Nephron (organoid): ENCODE measurements around the gene RWDD2A.

ENCODE experiments used
- H3K27ac Mint-ChIP-seq, 3 experiments: 2 replicates each; pipeline ENCODE4 v1.8.0; 2020; ENCODE audit warnings: mixed read lengths in 3 of 3, mild to moderate bottlenecking in 2 of 3, moderate library complexity in 1 of 3
- H3K27me3 Mint-ChIP-seq: 2 replicates; pipeline ENCODE4 v1.8.0; 2021; ENCODE audit warnings: low read depth, mild to moderate bottlenecking, moderate library complexity, mixed read lengths
- H3K36me3 Mint-ChIP-seq: 2 replicates; pipeline ENCODE4 v1.8.0; 2020; ENCODE audit warnings: low read depth, mixed read lengths
- H3K4me1 Mint-ChIP-seq: 2 replicates; pipeline ENCODE4 v1.8.0; 2020; ENCODE audit warnings: mixed read lengths
- H3K4me3 Mint-ChIP-seq, 3 experiments: 2 replicates each; pipeline ENCODE4 v1.8.0; 2020; ENCODE audit warnings: mild to moderate bottlenecking in 3 of 3, mixed read lengths in 3 of 3, moderate library complexity in 2 of 3
- H3K9me3 Mint-ChIP-seq: 2 replicates; pipeline ENCODE4 v1.8.0; 2020; ENCODE audit warnings: mixed read lengths
- TF ChIP-seq, protein P1 (sequence below), 3 experiments: fragments of 200-600 bp; sonication (generic); IDR thresholded peaks; one replicate each; pipeline ENCODE4 v1.5.0; 2021; ENCODE audit warnings: antibody characterized with exemption in 3 of 3; ENCODE audit not compliant: unreplicated experiment in 3 of 3

Gene RWDD2A

DNA sequence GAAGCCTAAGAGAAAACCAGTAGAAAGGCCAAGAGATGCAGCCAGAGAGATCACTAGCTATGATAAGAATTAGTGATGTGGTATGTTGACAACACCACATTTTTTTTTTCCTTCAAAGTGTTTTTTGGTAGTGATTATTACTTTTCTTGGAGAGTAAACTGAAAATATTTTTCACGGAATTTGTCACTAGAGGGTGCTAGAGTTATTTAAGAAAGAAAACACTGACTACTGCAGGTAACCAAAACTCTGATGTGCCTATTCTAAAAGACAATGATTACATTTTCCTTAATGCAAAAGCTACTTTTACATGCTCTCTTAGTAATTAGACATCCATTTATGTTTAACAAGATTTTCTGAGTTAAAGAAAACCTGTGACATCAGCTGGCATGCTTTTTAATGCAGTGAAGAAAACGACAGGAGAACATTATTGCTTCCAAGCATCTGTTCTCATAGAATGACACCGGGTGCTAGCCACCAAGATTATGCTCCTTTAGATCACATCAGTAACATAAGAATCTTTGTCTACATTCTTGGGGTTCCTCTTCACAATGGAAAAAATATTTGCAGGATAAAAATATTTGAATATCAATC lies 28.8 kb downstream of the RWDD2A start:
- Mint-ChIP-seq H3K27ac (no peak overlapping the region), H3K9me3 (no peaks in the 10 kb centered on the region), H3K36me3 (no peaks in the 10 kb centered on the region), H3K4me1 (peaks cover 9% of the 10 kb centered on the region), H3K4me3 (no peak overlapping the region), H3K27me3 (peaks cover 3% of the 10 kb centered on the region)
- TF ChIP-seq, protein P1, sequence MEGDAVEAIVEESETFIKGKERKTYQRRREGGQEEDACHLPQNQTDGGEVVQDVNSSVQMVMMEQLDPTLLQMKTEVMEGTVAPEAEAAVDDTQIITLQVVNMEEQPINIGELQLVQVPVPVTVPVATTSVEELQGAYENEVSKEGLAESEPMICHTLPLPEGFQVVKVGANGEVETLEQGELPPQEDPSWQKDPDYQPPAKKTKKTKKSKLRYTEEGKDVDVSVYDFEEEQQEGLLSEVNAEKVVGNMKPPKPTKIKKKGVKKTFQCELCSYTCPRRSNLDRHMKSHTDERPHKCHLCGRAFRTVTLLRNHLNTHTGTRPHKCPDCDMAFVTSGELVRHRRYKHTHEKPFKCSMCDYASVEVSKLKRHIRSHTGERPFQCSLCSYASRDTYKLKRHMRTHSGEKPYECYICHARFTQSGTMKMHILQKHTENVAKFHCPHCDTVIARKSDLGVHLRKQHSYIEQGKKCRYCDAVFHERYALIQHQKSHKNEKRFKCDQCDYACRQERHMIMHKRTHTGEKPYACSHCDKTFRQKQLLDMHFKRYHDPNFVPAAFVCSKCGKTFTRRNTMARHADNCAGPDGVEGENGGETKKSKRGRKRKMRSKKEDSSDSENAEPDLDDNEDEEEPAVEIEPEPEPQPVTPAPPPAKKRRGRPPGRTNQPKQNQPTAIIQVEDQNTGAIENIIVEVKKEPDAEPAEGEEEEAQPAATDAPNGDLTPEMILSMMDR (IDR thresholded peaks at IDR 0.05; ENCODE audit: unreplicated experiment in 3 of 3): peak; percentile 58 to 68 (median 65)

DNA sequence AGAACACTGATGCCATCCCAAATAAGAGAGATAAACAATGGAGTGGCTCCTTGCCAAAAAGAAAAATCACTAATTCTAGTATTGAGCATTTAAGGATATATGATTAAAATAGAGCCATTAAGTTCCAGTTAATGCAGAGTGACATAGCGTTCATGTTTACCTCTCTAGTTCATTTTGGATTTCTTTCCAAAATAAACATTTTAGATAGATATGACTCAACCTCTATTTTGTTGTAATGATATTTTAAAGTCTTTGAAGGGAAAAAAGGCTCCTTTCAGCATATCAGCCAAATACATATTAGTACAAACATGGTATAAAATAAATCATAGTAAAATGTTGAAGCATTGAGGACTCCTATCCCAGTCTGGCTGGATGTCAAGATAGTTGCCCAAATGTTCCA lies 33.4 kb downstream of the RWDD2A start:
- no peaks in the 10 kb centered on the region for H3K9me3 Mint-ChIP-seq

DNA sequence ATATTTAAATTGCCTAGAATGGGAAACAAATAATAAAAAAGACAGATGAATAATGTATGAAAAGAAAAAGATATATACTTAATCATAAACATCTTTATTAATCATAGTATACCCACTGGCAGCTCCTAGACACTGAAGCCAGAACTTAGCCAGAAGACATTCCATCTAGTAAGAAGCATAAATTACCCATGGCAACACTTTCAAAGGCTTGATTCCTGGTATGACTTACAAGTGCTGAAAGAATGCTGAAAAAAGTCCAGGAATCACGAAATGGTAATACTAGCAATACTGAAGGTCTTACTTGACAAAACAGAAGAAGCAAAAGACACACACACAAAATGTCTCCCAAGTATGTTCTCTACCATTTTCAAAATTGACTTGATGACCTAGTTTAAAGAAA lies 38.0 kb downstream of the RWDD2A start:
- H3K36me3 Mint-ChIP-seq: no peaks in the 10 kb centered on the region

More for the DNA sequence above, 33.4 kb downstream of the RWDD2A start:
- no peaks in the 10 kb centered on the region for H3K36me3 Mint-ChIP-seq
- no peaks in the 10 kb centered on the region for H3K4me1 Mint-ChIP-seq
- no peaks in the 10 kb centered on the region for H3K27me3 Mint-ChIP-seq
- H3K4me3 Mint-ChIP-seq: no peak overlapping the region
- TF ChIP-seq, protein P1 (IDR thresholded peaks at IDR 0.05; ENCODE audit: unreplicated experiment in 3 of 3): no peak
- peak overlapping the region in 1 of 3 experiments; percentile 5 for H3K27ac Mint-ChIP-seq

DNA sequence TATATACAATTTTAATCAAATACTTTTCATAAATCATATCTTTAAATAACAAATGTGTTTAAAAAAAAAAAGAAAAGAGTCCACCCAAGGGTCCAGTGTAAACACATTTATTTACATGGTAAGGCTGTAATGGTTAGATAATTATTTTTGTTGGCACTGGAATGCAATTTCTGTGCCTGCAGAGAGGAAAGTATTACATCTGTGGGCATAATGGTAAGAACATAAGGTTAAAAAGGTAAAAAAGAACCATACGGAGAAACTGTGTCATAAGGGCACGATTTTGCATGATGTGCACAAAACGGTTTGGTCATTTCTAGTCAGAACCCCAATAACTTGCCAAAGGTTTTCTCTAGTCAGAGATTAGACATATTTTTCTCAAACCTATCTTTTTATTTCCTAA lies 54.3 kb downstream of the RWDD2A start:
- Mint-ChIP-seq H3K27me3 (no peaks in the 10 kb centered on the region), H3K4me3 (no peak overlapping the region), H3K36me3 (no peaks in the 10 kb centered on the region), H3K4me1 (no peaks in the 10 kb centered on the region), H3K9me3 (no peaks in the 10 kb centered on the region), H3K27ac (no peak overlapping the region)
- TF ChIP-seq, protein P1 (IDR thresholded peaks at IDR 0.05; ENCODE audit: unreplicated experiment in 3 of 3): no peak

More for the DNA sequence above, 38.0 kb downstream of the RWDD2A start:
- Mint-ChIP-seq H3K4me3 (no peak overlapping the region), H3K9me3 (no peaks in the 10 kb centered on the region), H3K27me3 (no peaks in the 10 kb centered on the region), H3K27ac (no peak overlapping the region), H3K4me1 (no peaks in the 10 kb centered on the region)
- TF ChIP-seq, protein P1 (IDR thresholded peaks at IDR 0.05; ENCODE audit: unreplicated experiment in 3 of 3): no peak
